ENCODE data around the gene DLK1. TPM values are rescaled to one million over a fixed set of nuclear protein-coding genes. Genes with fewer than 3 reads are reported as not detected.

Gene DLK1
- total and polyA plus RNA-seq, 3 experiments from 2014 or later: not detected

DNA sequence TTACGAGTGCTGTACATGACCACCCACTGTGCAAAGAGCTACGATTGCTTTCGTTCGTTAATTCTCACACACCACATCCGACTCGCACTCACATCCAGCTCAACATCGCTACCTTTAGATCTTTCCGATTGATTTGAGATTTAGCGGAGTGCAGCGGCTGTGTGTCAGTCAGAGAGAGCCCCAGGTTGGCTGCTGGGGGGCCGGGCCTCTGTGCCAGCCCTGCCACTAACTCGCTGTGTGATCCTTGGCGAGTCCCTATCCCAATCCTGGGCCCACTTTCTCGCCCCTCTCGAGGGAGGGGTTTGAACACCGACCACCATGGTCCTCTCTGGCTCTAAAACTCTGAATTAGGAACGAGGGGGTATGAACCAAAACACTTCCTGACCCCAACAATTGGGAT, 8.6 kb downstream of the DLK1 start:
- ChIA-PET POLR2A (no interaction called here), CTCF (no interaction called here)
- Mint-ChIP-seq H3K27ac (no peak overlapping the region), H3K4me1 (no peaks in the 10 kb centered on the region), H3K9me3 (no peaks in the 10 kb centered on the region), H3K36me3 (no peaks in the 10 kb centered on the region), H3K4me3 (no peak overlapping the region), H3K27me3 (peaks cover 0 to 8% of the 10 kb centered on the region in 2 donors)
- Histone ChIP-seq H3K9me3 (ENCODE audit: low read length) (no peaks in the 10 kb centered on the region), H3K4me3 (ENCODE audit: low read length) (no peak overlapping the region), H3K36me3 (ENCODE audit: insufficient read depth, low read length) (no peaks in the 10 kb centered on the region), H3K27ac (ENCODE audit: low read depth, low read length) (no peak overlapping the region), H3K27me3 (ENCODE audit: insufficient read depth, low read length, poor library complexity, severe bottlenecking) (no peaks in the 10 kb centered on the region), H3K4me1 (ENCODE audit: insufficient read depth, low read length) (no peaks in the 10 kb centered on the region)
- DNase-seq: no peak

DNA sequence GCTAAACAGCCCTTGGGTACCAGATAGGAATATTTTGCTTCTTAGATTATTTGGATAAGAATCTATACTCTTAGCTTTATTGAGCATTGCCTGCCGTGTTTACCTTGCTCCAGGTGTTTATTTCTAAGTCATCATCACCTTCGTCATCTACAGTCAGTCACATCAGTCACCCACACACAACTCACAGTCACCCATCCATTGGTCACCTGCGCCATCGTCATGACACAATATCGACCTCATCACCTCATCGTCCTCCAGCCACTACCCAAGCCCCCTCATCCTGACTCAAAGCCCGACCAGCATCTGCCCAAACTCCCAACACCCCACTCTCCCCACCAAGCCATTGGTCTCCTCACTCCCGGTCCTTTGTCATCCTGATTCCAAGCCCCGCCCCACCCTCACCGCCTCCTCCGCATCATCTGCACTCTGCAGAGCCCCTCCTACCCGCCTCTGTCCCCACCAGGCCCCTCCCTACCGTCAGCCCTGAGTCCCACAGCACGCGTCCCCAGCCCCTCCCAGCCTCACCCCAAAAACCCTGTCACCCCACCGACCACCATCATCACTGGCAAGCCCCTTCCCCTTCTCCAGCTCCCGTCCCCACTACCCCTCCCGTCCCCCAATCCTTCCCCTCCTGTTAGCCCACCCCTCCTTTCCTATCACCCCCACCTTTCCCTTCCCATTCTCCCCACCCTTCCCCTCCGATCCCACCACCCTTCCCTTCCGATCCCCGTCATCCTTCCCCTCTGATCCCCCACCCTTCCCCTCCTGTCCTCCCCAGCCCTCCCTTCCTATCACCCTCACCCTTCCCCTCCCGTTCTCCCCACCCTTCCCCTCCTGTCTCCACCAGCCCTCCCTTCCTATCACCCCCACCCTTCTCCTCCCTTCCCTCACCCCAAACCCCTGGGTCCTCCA, 9.8 kb downstream of the DLK1 start:
- Mint-ChIP-seq H3K27ac (no peak overlapping the region), H3K36me3 (no peaks in the 10 kb centered on the region), H3K4me1 (no peaks in the 10 kb centered on the region), H3K9me3 (no peaks in the 10 kb centered on the region), H3K4me3 (no peak overlapping the region), H3K27me3 (peaks cover 3% of the 10 kb centered on the region in 2 donors)
- Histone ChIP-seq H3K27me3 (ENCODE audit: insufficient read depth, low read length, poor library complexity, severe bottlenecking) (no peaks in the 10 kb centered on the region), H3K9me3 (ENCODE audit: low read length) (no peaks in the 10 kb centered on the region), H3K4me1 (ENCODE audit: insufficient read depth, low read length) (no peaks in the 10 kb centered on the region), H3K36me3 (ENCODE audit: insufficient read depth, low read length) (no peaks in the 10 kb centered on the region), H3K27ac (ENCODE audit: low read depth, low read length) (no peak overlapping the region), H3K4me3 (ENCODE audit: low read length) (no peak overlapping the region)
- peak in 1 of 5 donors; percentile 20 for DNase-seq
- POLR2A ChIA-PET: no interaction called here
- CTCF ChIA-PET: no interaction called here

DNA sequence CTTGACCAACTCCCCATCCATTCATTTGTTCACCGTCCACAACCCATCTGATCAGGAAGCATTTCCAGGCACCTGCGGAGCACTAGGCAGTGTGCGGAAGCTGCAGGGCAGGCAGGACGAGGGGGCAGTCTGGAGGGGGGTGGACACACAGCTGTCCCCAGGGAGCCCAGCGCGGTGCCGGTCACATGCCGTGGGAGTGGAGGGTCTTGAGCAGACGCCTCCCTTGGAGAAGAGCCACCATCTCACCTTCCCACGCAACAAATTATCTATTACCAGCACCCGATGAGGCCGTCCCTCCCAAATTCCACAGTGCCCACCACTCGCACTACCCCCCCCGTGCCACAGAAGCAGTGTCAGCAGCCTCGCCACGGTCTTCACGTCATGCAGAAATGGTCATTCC, 10.8 kb downstream of the DLK1 start:
- Mint-ChIP-seq H3K36me3 (no peaks in the 10 kb centered on the region), H3K27ac (no peak overlapping the region), H3K9me3 (no peaks in the 10 kb centered on the region), H3K4me3 (no peak overlapping the region), H3K27me3 (peaks cover 3 to 4% of the 10 kb centered on the region in 2 donors), H3K4me1 (no peaks in the 10 kb centered on the region)
- CTCF ChIA-PET: no interaction called here
- peak in 1 of 5 donors; percentile 36 for DNase-seq
- H3K27ac ChIP-seq (ENCODE audit: low read depth, low read length): no peak overlapping the region
- H3K4me3 ChIP-seq (ENCODE audit: low read length): no peak overlapping the region
- no peaks in the 10 kb centered on the region for H3K36me3 ChIP-seq (ENCODE audit: insufficient read depth, low read length)
- no peaks in the 10 kb centered on the region for H3K9me3 ChIP-seq (ENCODE audit: low read length)
- H3K27me3 ChIP-seq (ENCODE audit: insufficient read depth, low read length, poor library complexity, severe bottlenecking): no peaks in the 10 kb centered on the region
- POLR2A ChIA-PET: no interaction called here
- no peaks in the 10 kb centered on the region for H3K4me1 ChIP-seq (ENCODE audit: insufficient read depth, low read length)

DNA sequence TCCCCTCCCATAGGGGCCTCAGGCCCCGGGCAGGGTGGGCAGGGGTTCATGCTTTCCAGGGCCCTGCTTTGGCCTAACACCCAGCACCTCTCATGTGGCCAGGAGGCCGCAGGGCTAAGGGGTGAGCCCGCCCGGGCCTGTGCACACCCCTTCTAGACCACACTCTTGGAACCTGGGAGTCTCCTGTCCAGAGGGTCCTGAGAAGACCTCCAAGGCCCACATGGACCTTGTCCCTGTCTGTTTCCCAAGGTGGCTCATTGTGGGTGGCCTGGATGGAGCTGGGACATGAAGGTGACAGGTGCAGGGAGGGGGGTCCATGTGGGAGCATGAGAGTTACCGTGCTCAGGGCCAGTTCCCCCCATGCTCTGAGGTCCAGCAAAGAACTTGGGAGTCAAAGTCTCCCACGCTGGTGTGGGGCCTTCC, 11.6 kb downstream of the DLK1 start:
- no peaks in the 10 kb centered on the region for H3K36me3 Mint-ChIP-seq
- no peaks in the 10 kb centered on the region for H3K4me1 Mint-ChIP-seq
- H3K27ac Mint-ChIP-seq: no peak overlapping the region
- H3K4me3 Mint-ChIP-seq: no peak overlapping the region
- H3K27ac ChIP-seq (ENCODE audit: low read depth, low read length): no peak overlapping the region
- ChIA-PET POLR2A (no interaction called here), CTCF (no interaction called here)
- H3K9me3 Mint-ChIP-seq: no peaks in the 10 kb centered on the region
- H3K27me3 Mint-ChIP-seq: peaks cover 3 to 10% of the 10 kb centered on the region in 2 donors
- no peaks in the 10 kb centered on the region for H3K36me3 ChIP-seq (ENCODE audit: insufficient read depth, low read length)
- H3K4me1 ChIP-seq (ENCODE audit: insufficient read depth, low read length): no peaks in the 10 kb centered on the region
- H3K27me3 ChIP-seq (ENCODE audit: insufficient read depth, low read length, poor library complexity, severe bottlenecking): no peaks in the 10 kb centered on the region
- DNase-seq: peak in 1 of 5 donors; percentile 31
- no peak overlapping the region for H3K4me3 ChIP-seq (ENCODE audit: low read length)
- no peaks in the 10 kb centered on the region for H3K9me3 ChIP-seq (ENCODE audit: low read length)

DNA sequence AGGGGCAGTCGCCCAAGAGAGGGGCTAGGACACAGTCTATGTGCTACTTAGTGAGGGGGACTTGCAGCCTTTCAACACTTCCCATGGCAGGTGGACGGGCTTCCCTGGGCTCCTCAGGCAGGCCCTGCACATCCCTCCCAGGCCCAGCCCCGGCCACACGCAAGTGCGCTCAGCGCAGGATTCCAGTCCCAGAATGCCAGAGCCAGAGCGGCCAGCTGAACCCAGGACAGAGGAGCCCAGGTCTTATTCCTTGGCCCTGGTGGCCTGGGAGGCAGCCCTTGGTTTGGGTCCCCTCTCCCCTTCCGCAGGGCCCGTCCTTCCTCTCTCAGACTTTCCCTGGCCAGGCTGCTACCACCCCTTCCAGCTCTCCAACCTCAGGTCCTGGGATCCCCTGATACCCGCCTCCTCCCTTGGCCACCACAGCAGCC, 12.0 kb downstream of the DLK1 start:
- Mint-ChIP-seq H3K9me3 (no peaks in the 10 kb centered on the region), H3K27ac (no peak overlapping the region), H3K4me1 (no peaks in the 10 kb centered on the region), H3K36me3 (no peaks in the 10 kb centered on the region), H3K4me3 (no peak overlapping the region), H3K27me3 (peaks cover 3 to 10% of the 10 kb centered on the region in 2 donors)
- POLR2A ChIA-PET: no interaction called here
- H3K27ac ChIP-seq (ENCODE audit: low read depth, low read length): no peak overlapping the region
- no peaks in the 10 kb centered on the region for H3K9me3 ChIP-seq (ENCODE audit: low read length)
- H3K36me3 ChIP-seq (ENCODE audit: insufficient read depth, low read length): no peaks in the 10 kb centered on the region
- no peak overlapping the region for H3K4me3 ChIP-seq (ENCODE audit: low read length)
- H3K4me1 ChIP-seq (ENCODE audit: insufficient read depth, low read length): no peaks in the 10 kb centered on the region
- H3K27me3 ChIP-seq (ENCODE audit: insufficient read depth, low read length, poor library complexity, severe bottlenecking): no peaks in the 10 kb centered on the region
- peak in 1 of 5 donors; percentile 14 for DNase-seq
- CTCF ChIA-PET: no interaction called here

DNA sequence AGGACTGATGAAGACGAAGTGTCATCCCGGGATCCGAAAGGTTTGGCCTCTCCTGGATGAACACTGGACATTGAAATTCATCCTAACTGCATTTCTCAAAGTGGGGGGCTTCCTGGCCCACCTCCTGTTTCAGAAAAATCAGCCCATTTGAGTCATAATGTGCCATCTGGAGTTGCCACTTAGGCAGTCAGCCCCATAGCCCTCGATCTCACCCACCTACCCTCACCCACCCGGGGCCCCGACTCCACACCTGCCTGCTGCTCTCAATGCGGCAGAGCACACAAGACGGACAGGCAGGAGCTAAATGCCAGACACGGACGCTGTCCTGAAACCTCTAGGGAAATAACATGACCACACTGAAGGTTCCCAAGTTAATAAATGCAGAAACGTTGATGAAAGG, 12.6 kb downstream of the DLK1 start:
- H3K36me3 ChIP-seq (ENCODE audit: insufficient read depth, low read length): no peaks in the 10 kb centered on the region
- ChIA-PET CTCF (no interaction called here), POLR2A (no interaction called here)
- no peak overlapping the region for H3K4me3 ChIP-seq (ENCODE audit: low read length)
- no peak overlapping the region for H3K27ac ChIP-seq (ENCODE audit: low read depth, low read length)
- no peak overlapping the region for H3K4me3 Mint-ChIP-seq
- no peak overlapping the region for H3K27ac Mint-ChIP-seq
- no peaks in the 10 kb centered on the region for H3K27me3 ChIP-seq (ENCODE audit: insufficient read depth, low read length, poor library complexity, severe bottlenecking)
- H3K36me3 Mint-ChIP-seq: no peaks in the 10 kb centered on the region
- H3K4me1 ChIP-seq (ENCODE audit: insufficient read depth, low read length): no peaks in the 10 kb centered on the region
- H3K9me3 ChIP-seq (ENCODE audit: low read length): no peaks in the 10 kb centered on the region
- DNase-seq: peak in 1 of 5 donors; percentile 17
- no peaks in the 10 kb centered on the region for H3K9me3 Mint-ChIP-seq
- H3K27me3 Mint-ChIP-seq: peaks cover 3 to 10% of the 10 kb centered on the region in 2 donors
- no peaks in the 10 kb centered on the region for H3K4me1 Mint-ChIP-seq

DNA sequence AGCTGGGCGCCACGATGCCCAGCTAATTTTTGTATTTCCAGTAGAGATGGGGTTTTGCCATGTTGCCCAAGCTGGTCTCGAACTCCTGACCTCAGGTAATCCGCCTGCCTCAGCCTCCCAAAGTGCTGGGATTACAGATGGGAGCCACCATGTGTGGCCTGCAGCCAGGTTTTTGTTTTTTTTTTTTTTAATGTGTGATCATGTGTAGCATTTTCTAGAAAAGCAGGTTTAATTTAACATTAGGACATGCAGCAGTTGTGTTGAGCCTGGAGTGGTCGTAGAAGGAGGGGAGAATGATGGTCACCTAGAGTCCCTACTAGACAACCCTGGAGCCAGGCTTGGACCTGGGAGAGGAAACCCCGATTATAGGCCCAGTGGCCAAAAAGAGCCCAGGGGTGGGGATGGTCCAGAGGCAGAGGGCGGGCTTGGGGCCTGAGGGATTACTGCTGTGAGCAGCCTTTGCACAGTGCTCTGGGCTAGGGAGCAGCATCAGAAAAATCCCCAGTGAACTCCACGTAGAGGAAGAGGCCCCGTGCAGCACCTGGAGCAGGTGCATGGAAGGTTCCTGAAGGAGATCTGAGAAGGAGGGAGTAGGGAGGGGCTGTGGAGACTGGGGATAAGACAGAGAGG, 13.6 kb downstream of the DLK1 start:
- H3K36me3 ChIP-seq (ENCODE audit: insufficient read depth, low read length): no peaks in the 10 kb centered on the region
- no peaks in the 10 kb centered on the region for H3K36me3 Mint-ChIP-seq
- CTCF ChIA-PET: no interaction called here

DNA sequence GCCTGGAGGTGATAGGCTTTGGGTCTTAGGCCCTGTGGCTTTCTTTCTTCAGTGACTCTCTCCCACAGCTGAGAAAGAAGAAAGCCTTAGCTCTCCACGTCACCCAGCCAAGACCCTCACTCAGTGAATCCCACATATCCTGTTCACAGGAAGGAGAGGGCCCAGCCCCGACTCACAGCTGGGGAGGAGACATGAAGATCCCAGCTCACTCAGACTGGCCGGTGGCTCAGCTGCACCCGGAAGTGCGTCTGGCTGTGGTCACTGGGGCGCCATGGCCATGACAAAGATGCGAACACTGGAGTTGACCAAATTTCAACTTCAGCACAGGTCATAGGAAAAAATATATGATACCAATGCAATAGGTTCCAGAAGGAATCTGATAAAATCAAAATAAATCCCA, 14.2 kb downstream of the DLK1 start:
- H3K27ac Mint-ChIP-seq: no peak overlapping the region
- H3K27me3 Mint-ChIP-seq: peaks cover 3 to 10% of the 10 kb centered on the region in 2 donors
- no peaks in the 10 kb centered on the region for H3K9me3 Mint-ChIP-seq
- Histone ChIP-seq H3K4me3 (ENCODE audit: low read length) (no peak overlapping the region), H3K27me3 (ENCODE audit: insufficient read depth, low read length, poor library complexity, severe bottlenecking) (no peaks in the 10 kb centered on the region), H3K9me3 (ENCODE audit: low read length) (no peaks in the 10 kb centered on the region), H3K36me3 (ENCODE audit: insufficient read depth, low read length) (no peaks in the 10 kb centered on the region), H3K4me1 (ENCODE audit: insufficient read depth, low read length) (no peaks in the 10 kb centered on the region), H3K27ac (ENCODE audit: low read depth, low read length) (no peak overlapping the region)
- ChIA-PET POLR2A (no interaction called here), CTCF (no interaction called here)
- no peaks in the 10 kb centered on the region for H3K36me3 Mint-ChIP-seq
- H3K4me3 Mint-ChIP-seq: no peak overlapping the region
- DNase-seq: peak in 1 of 5 donors; percentile 13
- H3K4me1 Mint-ChIP-seq: no peaks in the 10 kb centered on the region

More for the DNA sequence above, 13.6 kb downstream of the DLK1 start:
- no peak overlapping the region for H3K27ac Mint-ChIP-seq
- H3K27me3 Mint-ChIP-seq: peaks cover 3 to 10% of the 10 kb centered on the region in 2 donors
- H3K9me3 Mint-ChIP-seq: no peaks in the 10 kb centered on the region
- no peak overlapping the region for H3K27ac ChIP-seq (ENCODE audit: low read depth, low read length)
- no peak for DNase-seq
- no peaks in the 10 kb centered on the region for H3K4me1 ChIP-seq (ENCODE audit: insufficient read depth, low read length)
- no peak overlapping the region for H3K4me3 Mint-ChIP-seq
- no peak overlapping the region for H3K4me3 ChIP-seq (ENCODE audit: low read length)
- no peaks in the 10 kb centered on the region for H3K27me3 ChIP-seq (ENCODE audit: insufficient read depth, low read length, poor library complexity, severe bottlenecking)
- H3K9me3 ChIP-seq (ENCODE audit: low read length): no peaks in the 10 kb centered on the region
- H3K4me1 Mint-ChIP-seq: no peaks in the 10 kb centered on the region
- POLR2A ChIA-PET: no interaction called here
